Epithelial cell of proximal tubule (primary cell): Measurements from ENCODE around the gene ZXDA. TPM values are rescaled to one million over a fixed set of nuclear protein-coding genes. Genes with fewer than 3 reads are reported as not detected.

ENCODE experiments used
- DNase-seq: peaks from one replicate; pipeline ENCODE4 v3.0.0-alpha.2; 2011; ENCODE audit warnings: low read depth
- H3K4me3 ChIP-seq: 2 replicates; pipeline ENCODE4 v1.5.1; 2011; ENCODE audit warnings: low read depth, mild to moderate bottlenecking, low read length
- total RNA-seq: library from RNA; depleted of rRNA; stranded (reverse); fragments of >200 nt; gene quantifications from 2 replicates; pipeline ENCODE4 v1.2.3, GENCODE V29; 2015
- TF ChIP-seq, protein P1 (sequence below): conservative IDR thresholded peaks from 2 replicates; pipeline ENCODE4 v1.5.1; 2012; ENCODE audit warnings: low read depth, mild to moderate bottlenecking, low read length

ZXDA gene
- total RNA-seq, 1 donor from 2014 or later: 1.6 TPM

DNA sequence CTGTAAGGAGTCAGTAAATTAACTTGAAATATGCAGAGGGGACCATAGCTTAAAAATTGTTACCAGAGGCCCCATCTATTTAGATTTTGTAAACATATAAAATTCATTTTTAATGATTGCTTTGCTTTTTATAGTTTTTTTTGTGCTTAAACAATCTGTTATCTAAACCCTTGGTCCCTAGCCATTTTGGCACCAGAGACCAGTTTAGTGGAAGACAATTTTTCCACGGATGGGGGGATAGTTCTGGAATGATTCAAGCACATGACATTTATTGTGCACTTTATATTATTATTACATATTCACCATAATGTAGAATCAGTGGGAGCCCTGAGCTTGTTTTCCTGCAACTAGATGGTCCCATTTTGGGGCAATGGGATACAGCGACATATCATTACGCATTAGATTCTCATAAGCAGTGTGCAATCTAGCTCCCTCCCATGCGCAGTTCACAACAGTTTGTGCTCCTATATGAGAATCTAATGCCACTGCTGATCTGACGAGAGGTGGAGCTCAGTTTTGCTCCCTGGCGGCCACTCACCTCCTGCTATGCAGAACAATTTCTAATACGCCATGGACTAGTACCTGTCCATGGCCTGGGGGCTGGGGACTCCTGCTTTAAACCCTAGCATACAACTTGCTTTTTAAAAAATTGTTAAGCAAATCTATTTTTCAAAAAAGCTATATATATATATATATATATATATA, 5.9 kb downstream of the ZXDA start:
- H3K4me3 ChIP-seq: no peak overlapping the region
- no peak for DNase-seq
- TF ChIP-seq, protein P1, sequence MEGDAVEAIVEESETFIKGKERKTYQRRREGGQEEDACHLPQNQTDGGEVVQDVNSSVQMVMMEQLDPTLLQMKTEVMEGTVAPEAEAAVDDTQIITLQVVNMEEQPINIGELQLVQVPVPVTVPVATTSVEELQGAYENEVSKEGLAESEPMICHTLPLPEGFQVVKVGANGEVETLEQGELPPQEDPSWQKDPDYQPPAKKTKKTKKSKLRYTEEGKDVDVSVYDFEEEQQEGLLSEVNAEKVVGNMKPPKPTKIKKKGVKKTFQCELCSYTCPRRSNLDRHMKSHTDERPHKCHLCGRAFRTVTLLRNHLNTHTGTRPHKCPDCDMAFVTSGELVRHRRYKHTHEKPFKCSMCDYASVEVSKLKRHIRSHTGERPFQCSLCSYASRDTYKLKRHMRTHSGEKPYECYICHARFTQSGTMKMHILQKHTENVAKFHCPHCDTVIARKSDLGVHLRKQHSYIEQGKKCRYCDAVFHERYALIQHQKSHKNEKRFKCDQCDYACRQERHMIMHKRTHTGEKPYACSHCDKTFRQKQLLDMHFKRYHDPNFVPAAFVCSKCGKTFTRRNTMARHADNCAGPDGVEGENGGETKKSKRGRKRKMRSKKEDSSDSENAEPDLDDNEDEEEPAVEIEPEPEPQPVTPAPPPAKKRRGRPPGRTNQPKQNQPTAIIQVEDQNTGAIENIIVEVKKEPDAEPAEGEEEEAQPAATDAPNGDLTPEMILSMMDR: no peak

DNA sequence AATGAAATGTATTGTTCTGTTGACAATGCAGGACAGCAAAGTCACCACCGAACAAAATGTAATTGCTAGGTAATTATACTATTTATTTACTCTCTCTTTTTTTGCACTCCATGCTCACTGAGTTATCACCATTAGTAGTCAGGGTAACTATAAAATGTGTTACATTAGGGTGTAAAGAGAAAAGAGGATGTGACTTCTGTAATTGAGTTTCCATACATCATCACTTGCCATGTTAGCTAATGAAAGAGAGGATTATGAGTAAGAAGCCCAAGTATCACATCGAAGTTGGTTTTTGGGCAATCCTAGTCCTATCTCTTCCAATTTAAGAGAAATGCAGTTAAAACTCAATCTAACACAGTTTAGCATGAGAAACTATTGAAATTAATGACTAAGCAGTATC, 7.6 kb downstream of the ZXDA start:
- H3K4me3 ChIP-seq: no peak overlapping the region
- TF ChIP-seq, protein P1: no peak
- no peak for DNase-seq

DNA sequence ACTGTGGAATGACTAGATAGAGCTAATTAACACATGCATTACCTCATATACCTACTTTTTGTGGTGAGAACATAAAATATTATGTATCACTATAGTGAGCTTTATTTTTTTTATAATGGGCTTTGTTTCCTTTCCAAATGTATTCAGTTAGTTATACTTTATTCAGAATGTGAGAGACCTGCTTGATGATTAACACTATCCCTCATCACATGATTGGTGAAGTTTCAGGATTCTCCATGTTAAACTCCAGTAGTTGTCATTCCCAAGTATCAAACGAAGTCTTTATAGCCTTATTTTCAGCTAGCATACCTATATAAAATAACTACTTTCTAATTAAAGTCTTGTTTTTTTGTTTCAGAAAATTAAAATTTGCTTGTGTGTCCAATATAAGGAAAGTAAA, 8.8 kb downstream of the ZXDA start:
- no peak for DNase-seq

GRCh38 chrX:57900975-57901374, 9.3 kb downstream of the ZXDA start:
- TF ChIP-seq, protein P1: no peak
- no peak overlapping the region for H3K4me3 ChIP-seq
- peak; percentile 52 for DNase-seq

More for the DNA sequence above, 8.8 kb downstream of the ZXDA start:
- TF ChIP-seq, protein P1: no peak
- no peak overlapping the region for H3K4me3 ChIP-seq

GRCh38 chrX:57899906-57900305, 10.4 kb downstream of the ZXDA start:
- TF ChIP-seq, protein P1: no peak
- DNase-seq: no peak
- H3K4me3 ChIP-seq: no peak overlapping the region

DNA sequence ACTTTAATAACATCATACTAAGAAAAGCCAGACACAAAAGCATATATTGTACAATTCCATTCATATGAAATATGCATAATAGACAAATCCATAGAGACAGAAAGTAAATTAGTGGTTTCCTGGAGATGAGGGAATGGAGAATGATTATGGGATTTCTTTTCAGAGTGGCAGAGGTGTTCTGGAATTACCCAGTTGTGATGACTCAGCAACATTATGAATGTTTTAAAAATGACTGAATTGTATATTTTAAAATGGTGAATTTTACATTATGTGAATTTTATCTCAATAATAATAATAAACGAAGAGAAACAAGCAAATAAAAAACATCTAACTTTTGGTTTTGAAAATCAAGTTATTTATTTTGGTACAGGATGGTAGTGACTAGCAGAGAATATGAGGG, 11.2 kb downstream of the ZXDA start:
- no peak for DNase-seq
- TF ChIP-seq, protein P1: no peak
- H3K4me3 ChIP-seq: no peak overlapping the region

DNA sequence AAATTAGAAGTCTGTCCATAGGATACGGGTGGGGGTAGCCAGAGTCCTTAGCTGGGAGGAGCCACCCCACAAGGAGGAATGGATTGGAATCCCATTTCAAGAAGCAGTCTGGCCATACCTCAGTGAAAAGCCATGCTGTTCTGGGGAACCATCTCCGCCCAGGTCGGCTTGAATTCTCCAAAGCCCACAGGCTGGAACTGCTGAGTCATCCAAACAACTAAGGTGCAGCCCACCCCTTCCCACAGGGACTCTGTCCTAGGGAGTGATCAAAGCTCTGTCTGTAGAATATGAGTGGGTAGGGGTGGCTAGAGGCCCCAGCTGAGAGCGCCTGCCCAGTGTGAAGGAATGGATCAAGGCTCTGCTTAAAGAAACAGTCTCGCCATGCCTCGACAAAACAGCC, 38.8 kb downstream of the ZXDA start:
- TF ChIP-seq, protein P1: no peak
- DNase-seq: no peak

More for the DNA sequence above, 38.8 kb downstream of the ZXDA start:
- no peak overlapping the region for H3K4me3 ChIP-seq
